DND-41 (cell line): ENCODE measurements around the gene TKFC.

Experiments
- EZH2 ChIP-seq: IDR thresholded peaks from 3 replicates; pipeline ENCODE4 v1.6.1; 2012; ENCODE audit warnings: borderline replicate concordance, low read depth, mild to moderate bottlenecking, moderate library complexity, low read length, inconsistent platforms; ENCODE audit not compliant: severe bottlenecking
- TF ChIP-seq, protein P1 (sequence below): IDR thresholded peaks from 2 replicates; pipeline ENCODE4 v1.5.1; 2012; ENCODE audit warnings: borderline replicate concordance, low read length, moderate library complexity, mild to moderate bottlenecking; ENCODE audit not compliant: poor library complexity, severe bottlenecking; ENCODE audit errors: extremely low read depth

DNA sequence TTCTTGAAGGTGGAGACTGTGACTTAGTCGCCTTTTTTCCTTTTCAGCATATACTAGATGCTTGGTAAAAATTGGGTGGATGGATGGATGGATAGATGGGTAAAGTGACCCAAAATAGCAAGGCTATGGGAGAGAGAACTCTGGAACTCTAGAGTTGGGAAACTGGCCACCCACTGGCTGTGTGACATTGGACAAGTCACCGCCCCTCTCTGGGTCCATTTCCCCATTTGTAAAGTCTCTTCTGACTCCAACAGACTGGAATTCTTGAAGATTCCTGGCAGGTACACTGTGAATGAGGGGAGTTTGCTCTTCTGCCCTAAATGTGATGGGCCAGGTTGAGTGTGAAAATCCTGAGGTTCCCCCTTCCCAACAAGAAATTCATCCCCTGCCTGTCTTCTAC, 8.0 kb downstream of the TKFC start:
- TF ChIP-seq, protein P1, sequence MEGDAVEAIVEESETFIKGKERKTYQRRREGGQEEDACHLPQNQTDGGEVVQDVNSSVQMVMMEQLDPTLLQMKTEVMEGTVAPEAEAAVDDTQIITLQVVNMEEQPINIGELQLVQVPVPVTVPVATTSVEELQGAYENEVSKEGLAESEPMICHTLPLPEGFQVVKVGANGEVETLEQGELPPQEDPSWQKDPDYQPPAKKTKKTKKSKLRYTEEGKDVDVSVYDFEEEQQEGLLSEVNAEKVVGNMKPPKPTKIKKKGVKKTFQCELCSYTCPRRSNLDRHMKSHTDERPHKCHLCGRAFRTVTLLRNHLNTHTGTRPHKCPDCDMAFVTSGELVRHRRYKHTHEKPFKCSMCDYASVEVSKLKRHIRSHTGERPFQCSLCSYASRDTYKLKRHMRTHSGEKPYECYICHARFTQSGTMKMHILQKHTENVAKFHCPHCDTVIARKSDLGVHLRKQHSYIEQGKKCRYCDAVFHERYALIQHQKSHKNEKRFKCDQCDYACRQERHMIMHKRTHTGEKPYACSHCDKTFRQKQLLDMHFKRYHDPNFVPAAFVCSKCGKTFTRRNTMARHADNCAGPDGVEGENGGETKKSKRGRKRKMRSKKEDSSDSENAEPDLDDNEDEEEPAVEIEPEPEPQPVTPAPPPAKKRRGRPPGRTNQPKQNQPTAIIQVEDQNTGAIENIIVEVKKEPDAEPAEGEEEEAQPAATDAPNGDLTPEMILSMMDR = no peak
- no peak for TF ChIP-seq EZH2
